ENCODE measurements around the gene ZEB1.

ZEB1 gene

GRCh38 chr10:31296754-31297153, 22.3 kb upstream of the ZEB1 start:
- H3K27ac ChIP-seq (ENCODE audit: low read depth, low read length) = no peak overlapping the region
- no peak overlapping the region for H3K4me2 ChIP-seq (ENCODE audit: low read length)
- TF ChIP-seq, protein P1, sequence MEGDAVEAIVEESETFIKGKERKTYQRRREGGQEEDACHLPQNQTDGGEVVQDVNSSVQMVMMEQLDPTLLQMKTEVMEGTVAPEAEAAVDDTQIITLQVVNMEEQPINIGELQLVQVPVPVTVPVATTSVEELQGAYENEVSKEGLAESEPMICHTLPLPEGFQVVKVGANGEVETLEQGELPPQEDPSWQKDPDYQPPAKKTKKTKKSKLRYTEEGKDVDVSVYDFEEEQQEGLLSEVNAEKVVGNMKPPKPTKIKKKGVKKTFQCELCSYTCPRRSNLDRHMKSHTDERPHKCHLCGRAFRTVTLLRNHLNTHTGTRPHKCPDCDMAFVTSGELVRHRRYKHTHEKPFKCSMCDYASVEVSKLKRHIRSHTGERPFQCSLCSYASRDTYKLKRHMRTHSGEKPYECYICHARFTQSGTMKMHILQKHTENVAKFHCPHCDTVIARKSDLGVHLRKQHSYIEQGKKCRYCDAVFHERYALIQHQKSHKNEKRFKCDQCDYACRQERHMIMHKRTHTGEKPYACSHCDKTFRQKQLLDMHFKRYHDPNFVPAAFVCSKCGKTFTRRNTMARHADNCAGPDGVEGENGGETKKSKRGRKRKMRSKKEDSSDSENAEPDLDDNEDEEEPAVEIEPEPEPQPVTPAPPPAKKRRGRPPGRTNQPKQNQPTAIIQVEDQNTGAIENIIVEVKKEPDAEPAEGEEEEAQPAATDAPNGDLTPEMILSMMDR (IDR thresholded peaks at IDR 0.05; ENCODE audit: low read depth, low read length, poor library complexity, severe bottlenecking) = no peak
- no peak for TF ChIP-seq EZH2phosphoT487 (IDR thresholded peaks at IDR 0.05; ENCODE audit: borderline replicate concordance, low read length)
- no peaks in the 10 kb centered on the region for H3K27me3 ChIP-seq (ENCODE audit: control insufficient read depth, low read length)
- no peaks in the 10 kb centered on the region for H3K4me1 ChIP-seq (ENCODE audit: control insufficient read depth, low read length)
- no peaks in the 10 kb centered on the region for H3K9me3 ChIP-seq (ENCODE audit: control insufficient read depth, insufficient read depth, low read length)
- no peaks in the 10 kb centered on the region for H3F3A ChIP-seq (ENCODE audit: control insufficient read depth, insufficient read depth)
- no peaks in the 10 kb centered on the region for H3K79me2 ChIP-seq (ENCODE audit: control insufficient read depth, low read length)
- no peaks in the 10 kb centered on the region for H3K9me2 ChIP-seq (replicated peaks; ENCODE audit: control insufficient read depth, low read length)
- H4K20me1 ChIP-seq (ENCODE audit: control insufficient read depth, insufficient read depth, low read depth, low read length) = no peaks in the 10 kb centered on the region
- no peak overlapping the region for H3K4me3 ChIP-seq (ENCODE audit: low read length)
- H3K36me3 ChIP-seq (ENCODE audit: control insufficient read depth, low read length) = no peaks in the 10 kb centered on the region

GRCh38 chr10:31299119-31299518, 19.9 kb upstream of the ZEB1 start:
- no peaks in the 10 kb centered on the region for H3K9me3 ChIP-seq (ENCODE audit: control insufficient read depth, insufficient read depth, low read length)
- H3K27me3 ChIP-seq (ENCODE audit: control insufficient read depth, low read length) = no peaks in the 10 kb centered on the region
- no peaks in the 10 kb centered on the region for H3K9me2 ChIP-seq (replicated peaks; ENCODE audit: control insufficient read depth, low read length)
- H3K4me1 ChIP-seq (ENCODE audit: control insufficient read depth, low read length) = peaks cover 1% of the 10 kb centered on the region; the same call in 1 of the 2 replicates
- H3K79me2 ChIP-seq (ENCODE audit: control insufficient read depth, low read length) = no peaks in the 10 kb centered on the region
- H3K4me2 ChIP-seq (ENCODE audit: low read length) = no peak overlapping the region
- TF ChIP-seq, protein P1 (IDR thresholded peaks at IDR 0.05; ENCODE audit: low read depth, low read length, poor library complexity, severe bottlenecking) = no peak
- no peak for TF ChIP-seq EZH2phosphoT487 (IDR thresholded peaks at IDR 0.05; ENCODE audit: borderline replicate concordance, low read length)
- no peaks in the 10 kb centered on the region for H3F3A ChIP-seq (ENCODE audit: control insufficient read depth, insufficient read depth)
- H3K36me3 ChIP-seq (ENCODE audit: control insufficient read depth, low read length) = no peaks in the 10 kb centered on the region
- H4K20me1 ChIP-seq (ENCODE audit: control insufficient read depth, insufficient read depth, low read depth, low read length) = no peaks in the 10 kb centered on the region
- H3K27ac ChIP-seq (ENCODE audit: low read depth, low read length) = no peak overlapping the region
- no peak overlapping the region for H3K4me3 ChIP-seq (ENCODE audit: low read length)

- Histone ChIP-seq H3K9me2 (replicated peaks; ENCODE audit: control insufficient read depth, low read length) (no peaks in the 10 kb centered on the region), H3F3A (ENCODE audit: control insufficient read depth, insufficient read depth) (no peaks in the 10 kb centered on the region), H3K4me2 (ENCODE audit: low read length) (no peak overlapping the region), H3K9me3 (ENCODE audit: control insufficient read depth, insufficient read depth, low read length) (no peaks in the 10 kb centered on the region), H4K20me1 (ENCODE audit: control insufficient read depth, insufficient read depth, low read depth, low read length) (no peaks in the 10 kb centered on the region), H3K4me1 (ENCODE audit: control insufficient read depth, low read length) (peaks cover 13% of the 10 kb centered on the region), H3K36me3 (ENCODE audit: control insufficient read depth, low read length) (no peaks in the 10 kb centered on the region), H3K79me2 (ENCODE audit: control insufficient read depth, low read length) (no peaks in the 10 kb centered on the region), H3K27ac (ENCODE audit: low read depth, low read length) (no peak overlapping the region), H3K27me3 (ENCODE audit: control insufficient read depth, low read length) (no peaks in the 10 kb centered on the region), H3K4me3 (ENCODE audit: low read length) (no peak overlapping the region)
- TF ChIP-seq EZH2phosphoT487 (IDR thresholded peaks at IDR 0.05; ENCODE audit: borderline replicate concordance, low read length) = no peak
- TF ChIP-seq, protein P1 (IDR thresholded peaks at IDR 0.05; ENCODE audit: low read depth, low read length, poor library complexity, severe bottlenecking) = no peak
These were observed 15.8 kb upstream of the ZEB1 start for GRCh38 chr10:31303212-31303611.

Measured in DOHH2 (cell line).